ENCODE data around the gene CELF4.

Gene CELF4

DNA sequence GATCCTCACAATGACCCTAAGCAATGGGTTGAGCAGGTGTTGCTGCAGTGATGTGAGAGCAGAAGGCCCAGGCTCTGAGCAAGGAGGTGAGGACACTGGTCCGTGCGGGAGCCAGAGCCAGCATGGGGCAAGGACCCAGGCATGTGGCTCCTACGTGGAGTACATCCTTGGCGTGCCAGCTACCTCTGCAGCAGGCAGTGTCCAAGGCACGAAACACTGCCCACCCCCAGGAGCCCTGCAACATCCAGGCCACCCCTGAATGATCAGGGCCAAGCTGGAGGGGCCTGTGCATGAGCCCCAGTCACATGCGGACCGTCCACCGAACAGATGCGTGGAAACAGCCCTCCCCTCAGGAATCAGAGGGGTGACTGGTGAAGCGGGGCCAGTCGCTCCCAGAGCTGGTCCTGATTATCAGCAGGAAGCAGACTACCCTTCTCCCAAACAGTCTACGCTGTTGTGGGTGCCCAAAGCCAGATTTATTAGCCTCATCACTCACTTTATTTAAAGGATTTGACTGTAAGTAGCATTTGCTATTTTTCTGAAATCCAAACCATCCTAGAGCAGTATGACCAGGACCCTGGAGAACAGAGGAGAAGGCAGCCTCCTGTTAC, 16.8 kb downstream of the CELF4 start:
- no peak overlapping the region for H3K4me3 ChIP-seq (ENCODE audit: low read depth, low read length)

DNA sequence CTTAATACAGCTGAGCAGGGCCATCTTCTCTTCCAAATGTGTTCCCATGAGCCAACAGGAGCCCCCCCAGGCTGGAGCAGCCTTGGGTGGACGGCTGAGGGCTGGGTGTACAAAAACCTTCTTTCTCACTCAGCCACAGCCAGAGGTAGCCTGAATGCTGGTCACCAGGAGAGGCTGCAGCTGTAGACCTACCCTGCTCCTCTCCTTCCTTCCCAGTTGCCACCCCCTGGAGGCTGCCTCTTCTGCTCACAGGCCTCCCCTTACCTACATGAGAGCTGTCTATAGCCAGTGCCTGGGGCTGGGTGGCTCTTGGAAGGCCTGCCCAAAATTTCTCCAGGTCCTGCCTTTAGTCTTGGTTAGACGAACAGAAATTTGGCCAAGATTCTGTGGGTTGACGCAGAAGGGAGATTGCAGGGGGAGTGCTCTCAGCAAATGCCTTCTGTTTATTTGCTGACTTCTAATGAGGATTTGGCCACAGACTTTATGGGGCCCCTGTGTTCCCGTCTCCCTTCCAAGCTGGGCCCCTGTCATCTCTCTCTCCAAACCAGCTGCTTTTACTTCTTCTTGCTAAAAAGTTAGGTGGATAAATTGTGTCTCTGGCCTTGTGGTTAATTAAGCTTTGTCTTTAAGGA, 18.3 kb downstream of the CELF4 start:
- H3K4me3 ChIP-seq (ENCODE audit: low read depth, low read length) = no peak overlapping the region

DNA sequence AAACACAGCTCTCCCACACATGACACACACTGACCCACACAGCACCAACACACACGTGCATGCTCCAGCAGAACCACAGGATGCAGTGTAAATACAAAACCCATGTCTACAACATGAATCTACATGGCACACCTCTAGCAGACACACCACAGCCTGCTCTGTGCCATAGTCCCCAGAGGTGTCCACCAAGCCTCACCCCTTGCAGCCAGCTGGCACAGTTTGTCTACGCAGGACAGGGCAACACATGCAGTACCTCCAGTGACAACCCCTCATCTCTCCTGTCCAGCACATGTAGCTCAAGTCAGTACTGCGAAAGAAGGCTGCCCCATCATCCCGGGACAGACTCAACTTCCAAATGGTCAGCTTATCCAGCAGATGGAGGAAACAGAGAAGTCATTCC, 18.9 kb downstream of the CELF4 start:
- no peak overlapping the region for H3K4me3 ChIP-seq (ENCODE audit: low read depth, low read length)

DNA sequence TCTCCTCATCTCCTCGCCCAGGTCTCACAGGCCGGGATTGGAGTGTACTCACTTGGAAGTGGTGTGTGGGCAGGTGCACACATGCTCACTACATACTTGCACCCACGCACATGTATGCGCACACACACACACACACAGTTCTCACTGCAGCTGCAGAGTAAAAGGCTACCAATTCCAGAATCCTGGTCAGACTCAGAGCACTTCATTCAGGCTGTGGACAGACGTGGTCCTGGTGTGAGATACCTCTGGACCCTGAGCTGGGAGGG, 19.4 kb downstream of the CELF4 start:
- no peak overlapping the region for H3K4me3 ChIP-seq (ENCODE audit: low read depth, low read length)

GRCh38 chr18:37545461-37546271, 19.9 kb downstream of the CELF4 start:
- H3K4me3 ChIP-seq (ENCODE audit: low read depth, low read length) = no peak overlapping the region

DNA sequence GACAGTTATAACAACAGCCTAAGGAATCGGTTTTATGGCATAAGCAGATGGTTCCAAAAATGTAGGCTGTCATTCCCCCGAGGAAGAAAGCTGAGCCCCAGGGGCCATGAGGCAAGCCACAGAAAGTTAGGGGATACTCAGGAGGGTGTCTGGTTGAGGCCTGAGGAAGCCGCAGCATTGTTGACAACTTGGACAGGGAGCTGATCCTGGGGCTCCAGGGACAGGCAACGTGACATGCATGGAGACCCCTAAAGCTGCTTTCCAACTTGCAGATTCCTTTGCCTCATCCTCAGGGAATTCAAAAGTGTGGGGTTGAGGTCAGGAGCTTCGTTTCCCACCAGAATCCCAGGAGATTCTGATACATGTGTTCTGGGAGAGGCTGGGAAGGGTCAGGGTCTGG, 20.9 kb downstream of the CELF4 start:
- no peak overlapping the region for H3K4me3 ChIP-seq (ENCODE audit: low read depth, low read length)

- H3K4me3 ChIP-seq (ENCODE audit: low read depth, low read length) = no peak overlapping the region
These were observed 21.4 kb downstream of the CELF4 start for GRCh38 chr18:37544217-37544616.

GRCh38 chr18:37543321-37543720, 22.3 kb downstream of the CELF4 start:
- no peak overlapping the region for H3K4me3 ChIP-seq (ENCODE audit: low read depth, low read length)

- H3K4me3 ChIP-seq (ENCODE audit: low read depth, low read length) = no peak overlapping the region
These were observed 24.1 kb downstream of the CELF4 start for GRCh38 chr18:37541517-37541916.

- H3K4me3 ChIP-seq (ENCODE audit: low read depth, low read length) = no peak overlapping the region
These were observed 25.0 kb downstream of the CELF4 start for GRCh38 chr18:37540424-37541138.

- no peak overlapping the region for H3K4me3 ChIP-seq (ENCODE audit: low read depth, low read length)
These were observed 26.4 kb downstream of the CELF4 start for GRCh38 chr18:37539236-37539635.

DNA sequence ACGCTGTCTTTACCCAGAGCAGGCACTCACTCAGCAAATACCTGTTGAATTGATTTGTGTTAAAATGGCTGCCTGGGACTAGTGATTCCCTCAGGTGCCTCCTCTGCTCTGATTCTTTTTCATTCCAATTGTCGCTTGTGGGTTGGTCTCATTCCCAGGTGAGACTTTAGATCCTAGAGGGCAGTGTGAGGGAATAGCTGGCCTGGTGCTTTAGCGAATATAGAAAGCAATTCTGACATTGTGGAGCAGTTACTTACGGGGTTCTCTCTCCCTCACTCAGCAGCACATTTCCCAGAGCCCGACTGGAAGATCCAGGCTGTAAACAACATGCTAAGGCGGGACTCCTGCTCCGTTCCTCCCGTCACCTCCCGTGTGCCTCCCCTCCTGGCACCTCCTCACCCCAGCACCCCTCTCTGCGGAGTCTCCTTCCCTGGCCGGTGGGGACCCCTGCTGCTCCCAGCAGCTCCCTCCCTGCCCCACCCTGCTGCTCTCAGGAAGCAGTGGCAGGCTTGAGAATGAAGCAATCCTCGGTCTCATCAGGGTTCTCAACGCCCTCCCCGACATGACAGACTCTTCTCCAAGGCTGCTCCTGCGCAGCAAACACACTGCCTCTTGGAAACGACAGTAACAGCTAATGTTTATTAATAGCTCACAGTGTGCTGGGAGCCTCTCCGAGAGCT, 26.9 kb downstream of the CELF4 start:
- H3K4me3 ChIP-seq (ENCODE audit: low read depth, low read length) = no peak overlapping the region

DNA sequence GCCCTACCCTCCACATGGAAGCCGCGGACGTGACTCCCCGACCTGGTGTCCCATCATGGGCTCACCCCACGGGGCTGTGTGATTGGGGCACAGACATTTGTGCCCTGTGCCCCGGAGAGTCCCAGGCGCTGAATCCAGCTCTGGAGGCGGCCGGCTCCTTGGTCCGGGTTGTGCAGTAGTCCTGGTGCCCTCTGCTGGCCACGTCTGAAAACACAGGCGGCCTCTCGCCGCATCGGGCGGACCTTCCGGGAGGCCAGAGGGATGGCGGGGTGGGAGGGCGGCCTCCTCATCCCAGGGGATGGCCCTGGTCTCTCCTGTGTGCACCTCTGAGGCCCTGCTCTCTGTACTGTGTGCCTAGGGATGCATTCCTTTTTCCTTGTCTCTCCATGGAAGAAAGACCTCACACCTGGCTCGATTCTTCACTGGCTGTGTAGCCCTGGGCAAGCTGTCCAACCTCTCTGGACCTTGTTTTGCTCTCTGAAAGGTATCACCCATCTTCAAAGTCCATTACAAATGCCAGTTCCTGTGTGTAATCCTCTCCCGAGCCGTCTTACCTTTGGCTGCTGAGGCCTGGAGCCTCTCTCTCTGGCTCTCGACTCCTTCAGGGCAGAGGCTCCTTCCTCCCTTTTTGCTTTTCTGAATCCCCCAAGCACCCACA, 27.6 kb downstream of the CELF4 start:
- no peak overlapping the region for H3K4me3 ChIP-seq (ENCODE audit: low read depth, low read length)

GRCh38 chr18:37536656-37537055, 28.9 kb downstream of the CELF4 start:
- H3K4me3 ChIP-seq (ENCODE audit: low read depth, low read length) = no peak overlapping the region

- no peak overlapping the region for H3K4me3 ChIP-seq (ENCODE audit: low read depth, low read length)
These were observed 29.6 kb downstream of the CELF4 start for GRCh38 chr18:37535968-37536367.

- no peak overlapping the region for H3K4me3 ChIP-seq (ENCODE audit: low read depth, low read length)
These were observed 31.0 kb downstream of the CELF4 start for GRCh38 chr18:37534627-37535026.

GRCh38 chr18:37533647-37534584, 31.7 kb downstream of the CELF4 start:
- no peak overlapping the region for H3K4me3 ChIP-seq (ENCODE audit: low read depth, low read length)

DNA sequence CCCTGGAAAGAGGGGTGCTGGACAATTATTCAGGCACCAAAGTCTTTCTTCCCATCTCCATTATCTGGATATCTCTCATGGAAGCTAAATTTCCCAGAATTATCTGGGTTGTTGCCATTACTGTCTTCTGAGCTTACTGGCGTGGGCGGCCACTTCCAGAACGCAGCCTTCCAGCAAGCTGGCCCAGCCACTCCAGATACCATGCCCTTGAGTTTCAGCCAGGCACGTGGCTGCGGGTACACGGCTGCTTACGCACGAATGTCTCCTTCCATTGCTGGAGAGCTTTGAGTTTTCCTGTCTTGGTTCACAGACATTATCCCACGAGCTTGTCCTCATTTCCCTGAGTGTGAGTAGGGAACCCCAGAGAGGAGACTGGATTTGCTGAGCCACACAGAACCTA, 32.7 kb downstream of the CELF4 start:
- H3K4me3 ChIP-seq (ENCODE audit: low read depth, low read length) = no peak overlapping the region

GRCh38 chr18:37529863-37530262, 35.7 kb downstream of the CELF4 start:
- no peak overlapping the region for H3K4me3 ChIP-seq (ENCODE audit: low read depth, low read length)

- H3K4me3 ChIP-seq (ENCODE audit: low read depth, low read length) = no peak overlapping the region
These were observed 36.3 kb downstream of the CELF4 start for GRCh38 chr18:37529296-37529695.

Measured in iPS-11a (cell line).